Vagina (tissue), 2 donors: ENCODE data around the gene RPL15. TPM values are rescaled to one million over a fixed set of nuclear protein-coding genes. Genes with fewer than 3 reads are reported as not detected.

Source experiments
- DNase-seq, 2 donors: peaks; one replicate each; pipeline ENCODE4 v3.0.0-alpha.2; 2017; ENCODE audit errors: extremely low spot score in 2 of 2
- H3K27ac ChIP-seq: fragments of 200-600 bp; sonication (generic); one replicate; pipeline ENCODE4 v1.5.1; 2019
- H3K27me3 ChIP-seq: fragments of 200-600 bp; sonication (generic); one replicate; pipeline ENCODE4 v1.5.1; 2019
- H3K36me3 ChIP-seq, 2 donors: fragments of 200-600 bp; sonication (generic); one replicate each; pipeline ENCODE4 v1.5.1; 2017 to 2019
- H3K4me1 ChIP-seq: fragments of 200-600 bp; sonication (generic); one replicate; pipeline ENCODE4 v1.5.1; 2019
- H3K4me3 ChIP-seq, 2 donors: fragments of 200-600 bp; sonication (generic); 1 replicate in 1 of 2; 2 replicates in 1 of 2; pipeline ENCODE4 v1.5.1; 2016 to 2019
- H3K9me3 ChIP-seq: fragments of 200-600 bp; sonication (generic); one replicate; pipeline ENCODE4 v1.5.1; 2019
- CTCF ChIP-seq, 3 experiments: fragments of 450-650 bp in 2 of 3; fragments of 200-600 bp in 1 of 3; sonication (generic) in 1 of 3; IDR thresholded peaks; one replicate each; pipeline ENCODE4 v1.5.1; 2017 to 2019; ENCODE audit warnings: antibody characterized with exemption in 3 of 3, mild to moderate bottlenecking in 2 of 3, moderate library complexity in 2 of 3
- POLR2A ChIP-seq, 2 donors: fragments of 450-650 bp; IDR thresholded peaks; one replicate each; pipeline ENCODE4 v1.6.1; 2017; ENCODE audit warnings: antibody characterized with exemption in 2 of 2, mild to moderate bottlenecking in 2 of 2, moderate library complexity in 2 of 2
- POLR2AphosphoS5 ChIP-seq, 2 donors: sonication (generic); formaldehyde crosslinking; IDR thresholded peaks; one replicate each; pipeline ENCODE4 v1.9.0; 2017; ENCODE audit warnings: antibody characterized with exemption in 2 of 2, mild to moderate bottlenecking in 2 of 2, low read depth in 1 of 2; ENCODE audit not compliant: insufficient read depth in 1 of 2
- intact Hi-C: fragments of 100-400 bp; cut with DNase I; formaldehyde crosslinking; loops from one replicate; pipeline ENCODE4 v1.15.1; 2023
- total RNA-seq: library from RNA; depleted of rRNA; stranded (reverse); fragments of >200 nt; gene quantifications from one replicate; pipeline ENCODE4 v1.2.3, GENCODE V29; 2016

The RPL15 gene
- total RNA-seq, 1 donor from 2014 or later, result 2,641 TPM

GRCh38 chr3:23884481-23884880 lies 32.5 kb upstream of the RPL15 start:
- DNase-seq, result no peak
- no peaks in the 10 kb centered on the region for H3K27me3 ChIP-seq
- H3K4me3 ChIP-seq, result no peak overlapping the region
- H3K9me3 ChIP-seq, result no peaks in the 10 kb centered on the region
- intact Hi-C loops, result no loop called here
- no peaks in the 10 kb centered on the region for H3K36me3 ChIP-seq
- TF ChIP-seq POLR2AphosphoS5 (IDR thresholded peaks at IDR 0.05; ENCODE audit: insufficient read depth in 1 of 2, low read depth in 1 of 2) (no peak), CTCF (IDR thresholded peaks at IDR 0.05) (no peak), POLR2A (IDR thresholded peaks at IDR 0.05) (no peak)
- no peak overlapping the region for H3K27ac ChIP-seq
- H3K4me1 ChIP-seq, result peaks cover 9% of the 10 kb centered on the region

- DNase-seq, result no peak
- Histone ChIP-seq H3K27me3 (no peaks in the 10 kb centered on the region), H3K27ac (no peak overlapping the region), H3K4me3 (no peak overlapping the region), H3K9me3 (no peaks in the 10 kb centered on the region), H3K4me1 (peaks cover 12% of the 10 kb centered on the region), H3K36me3 (peaks cover 0 to 3% of the 10 kb centered on the region in 2 donors)
- intact Hi-C loops, result no loop called here
- TF ChIP-seq CTCF (IDR thresholded peaks at IDR 0.05) (no peak), POLR2A (IDR thresholded peaks at IDR 0.05) (no peak), POLR2AphosphoS5 (IDR thresholded peaks at IDR 0.05; ENCODE audit: insufficient read depth in 1 of 2, low read depth in 1 of 2) (no peak)
These were observed 31.7 kb upstream of the RPL15 start for GRCh38 chr3:23885210-23885609.

GRCh38 chr3:23886311-23886710 lies 30.6 kb upstream of the RPL15 start:
- Histone ChIP-seq H3K4me1 (peaks cover 5% of the 10 kb centered on the region), H3K27ac (no peak overlapping the region), H3K36me3 (peaks cover 0 to 5% of the 10 kb centered on the region in 2 donors), H3K9me3 (no peaks in the 10 kb centered on the region), H3K27me3 (no peaks in the 10 kb centered on the region), H3K4me3 (no peak overlapping the region)
- DNase-seq, result no peak
- TF ChIP-seq POLR2AphosphoS5 (IDR thresholded peaks at IDR 0.05; ENCODE audit: insufficient read depth in 1 of 2, low read depth in 1 of 2), result no peak
- TF ChIP-seq CTCF (IDR thresholded peaks at IDR 0.05), result no peak
- no peak for TF ChIP-seq POLR2A (IDR thresholded peaks at IDR 0.05)
- intact Hi-C loops, result no loop called here

GRCh38 chr3:23888617-23889228 lies 28.2 kb upstream of the RPL15 start:
- H3K36me3 ChIP-seq, result peaks cover 0 to 5% of the 10 kb centered on the region in 2 donors
- H3K9me3 ChIP-seq, result no peaks in the 10 kb centered on the region
- no peak overlapping the region for H3K27ac ChIP-seq
- peaks cover 5% of the 10 kb centered on the region for H3K4me1 ChIP-seq
- no peaks in the 10 kb centered on the region for H3K27me3 ChIP-seq
- no peak for DNase-seq
- intact Hi-C loops, result no loop called here
- TF ChIP-seq POLR2AphosphoS5 (IDR thresholded peaks at IDR 0.05; ENCODE audit: insufficient read depth in 1 of 2, low read depth in 1 of 2) (no peak), CTCF (IDR thresholded peaks at IDR 0.05) (peak; percentile 47 to 70 (median 64))
- no peak overlapping the region for H3K4me3 ChIP-seq

- no peak for TF ChIP-seq CTCF (IDR thresholded peaks at IDR 0.05)
- TF ChIP-seq POLR2A (IDR thresholded peaks at IDR 0.05), result no peak
- H3K27me3 ChIP-seq, result no peaks in the 10 kb centered on the region
- DNase-seq, result no peak
- intact Hi-C loops, result no loop called here
- H3K27ac ChIP-seq, result no peak overlapping the region
- H3K9me3 ChIP-seq, result no peaks in the 10 kb centered on the region
- H3K4me1 ChIP-seq, result peaks cover 5% of the 10 kb centered on the region
- H3K36me3 ChIP-seq, result peaks cover 0 to 5% of the 10 kb centered on the region in 2 donors
- no peak overlapping the region for H3K4me3 ChIP-seq
These were observed 27.5 kb upstream of the RPL15 start for GRCh38 chr3:23889386-23889785.
